ENCODE data around the gene GPR132. TPM values are rescaled to one million over a fixed set of nuclear protein-coding genes. Genes with fewer than 3 reads are reported as not detected.
A peak's percentile ranks its signal among the peaks of the same experiment; 100 is the strongest.
"Not testable (repeated sequence)": the region's sequence is repeated elsewhere in the genome, so short reads cannot be mapped to it uniquely, and the experiment has no call there.

Gene GPR132
- total RNA-seq, 2 experiments from 2014 or later: 15.1 to 16.4 TPM

DNA sequence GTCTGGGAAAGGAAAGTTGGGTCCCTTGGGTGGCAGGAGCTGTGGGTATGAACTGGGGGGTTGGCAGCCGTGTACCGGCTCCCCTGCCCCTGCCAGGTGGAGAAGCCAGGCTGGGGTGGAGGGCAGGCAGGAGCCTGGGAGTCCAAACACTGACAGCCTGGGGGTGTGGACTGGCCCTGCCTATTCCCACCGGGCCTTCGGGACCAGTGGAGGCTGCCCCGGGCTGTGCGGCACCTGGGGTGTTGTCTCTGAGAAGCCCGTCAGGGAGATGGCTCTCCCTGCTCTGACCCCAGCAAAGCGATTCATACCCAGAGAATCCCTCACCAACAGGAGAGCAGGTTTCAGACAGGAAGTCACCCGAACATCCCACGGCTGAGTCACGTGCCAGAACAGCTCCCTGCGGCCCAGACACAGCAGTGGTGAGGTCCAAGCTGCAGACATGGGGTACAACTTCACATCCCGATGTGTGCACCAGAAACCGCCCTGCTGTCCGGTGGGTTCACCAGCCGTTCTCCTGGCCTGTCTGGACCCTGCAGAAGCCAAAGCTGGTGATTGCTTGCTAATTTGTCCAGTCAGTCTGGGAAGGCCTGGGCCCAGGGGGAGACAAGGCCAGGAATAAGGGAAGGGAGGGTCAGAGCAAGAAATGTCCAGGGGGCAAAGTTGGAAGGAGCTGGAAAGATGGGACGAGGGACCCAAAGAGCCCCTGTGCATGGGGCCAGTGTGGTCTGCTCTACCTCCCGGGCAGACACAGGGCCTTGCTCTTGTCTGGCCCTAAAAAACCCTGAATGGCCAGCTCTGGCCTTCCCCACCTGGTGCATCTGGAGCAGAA lies 2.1 kb upstream of the GPR132 start:
- H3K4me1 Mint-ChIP-seq (ENCODE audit: low read depth): peaks cover 60% of the 10 kb centered on the region
- intact Hi-C loops (cut with micrococcal nuclease): loop anchor here (5.0 kb wide), 1 partner anchor 315 kb away; the partner anchor contains the start of gene SIVA1
- TF ChIP-seq CTCF (IDR thresholded peaks at IDR 0.05): no peak
- H3K27ac Mint-ChIP-seq: peak overlapping the region; percentile 96
- peaks cover 9% of the 10 kb centered on the region for H3K36me3 Mint-ChIP-seq (ENCODE audit: low read depth)
- H3K27me3 Mint-ChIP-seq: no peaks in the 10 kb centered on the region
- H3K9me3 Mint-ChIP-seq: no peaks in the 10 kb centered on the region
- ChIA-PET CTCF (interaction anchor here (0.9 to 3.5 kb wide), 3 partner anchors 20 to 23 kb away, joined by 3 to 16 read pairs (median 5); no protein-coding TSS in a partner anchor), POLR2A (interaction anchor here (1.1 to 1.8 kb wide), 2 partner anchors 9 to 46 kb away, joined by 3 to 5 read pairs; partner anchors contain the start of gene CDCA4)
- no peak overlapping the region for H3K4me3 Mint-ChIP-seq
- ATAC-seq (peak; percentile 12), DNase-seq (peak; percentile 84)

DNA sequence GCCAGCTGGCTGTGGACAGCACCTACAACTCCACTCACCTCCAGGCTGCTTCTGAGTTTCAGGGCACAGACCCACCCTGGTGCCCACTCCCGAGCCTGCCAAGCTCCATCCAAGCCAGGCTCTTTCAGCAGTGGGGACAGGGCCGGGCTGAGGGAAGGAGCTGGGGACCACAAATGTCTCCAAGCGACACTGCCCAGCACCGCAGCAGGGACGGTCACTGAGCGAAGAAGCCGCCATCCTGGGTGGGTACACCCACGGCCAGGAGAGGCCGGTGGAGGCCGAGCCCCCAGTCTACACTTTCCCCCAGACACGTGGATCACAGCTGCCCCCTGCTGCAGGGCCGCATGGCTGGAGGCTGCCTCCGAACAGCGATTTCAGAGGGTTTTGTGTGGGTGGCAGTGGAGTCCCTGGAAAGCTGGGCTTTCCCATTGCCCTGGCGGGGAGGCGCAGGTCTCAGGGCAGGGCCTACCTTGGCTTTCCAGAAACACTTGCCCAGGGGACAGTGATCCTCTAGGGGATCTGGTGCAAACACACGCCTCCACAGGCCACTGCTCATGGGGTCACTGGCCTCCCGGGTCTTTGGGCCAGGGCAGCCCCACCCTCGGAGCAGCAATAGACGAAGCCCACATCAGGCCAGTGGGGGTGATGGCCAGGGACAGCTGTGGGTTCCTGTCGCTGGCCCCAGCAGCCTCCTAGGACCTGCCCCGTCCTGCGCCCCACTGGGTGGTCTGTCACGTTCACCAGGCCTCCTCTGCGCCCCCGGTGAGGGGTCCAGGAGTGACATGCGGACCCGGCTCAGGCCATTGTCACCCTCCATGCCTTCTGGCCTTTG lies 1.2 kb upstream of the GPR132 start:
- peaks cover 15% of the 10 kb centered on the region for H3K36me3 Mint-ChIP-seq (ENCODE audit: low read depth)
- peak overlapping the region; percentile 86 for H3K4me3 Mint-ChIP-seq
- ChIA-PET POLR2A (interaction anchor here (1.2 to 3.4 kb wide), 4 partner anchors 8 to 47 kb away, joined by 3 to 26 read pairs (median 9); partner anchors contain the start of gene CDCA4), CTCF (interaction anchor here (1.6 to 10.0 kb wide), 3 partner anchors 21 to 24 kb away, joined by 6 to 72 read pairs (median 16); no protein-coding TSS in a partner anchor)
- TF ChIP-seq CTCF (IDR thresholded peaks at IDR 0.05): no peak
- peak overlapping the region; percentile 96 for H3K27ac Mint-ChIP-seq
- ATAC-seq: no peak
- intact Hi-C loops (cut with micrococcal nuclease): loop anchor here (5.0 kb wide), 1 partner anchor 314 kb away; the partner anchor contains the start of gene SIVA1
- no peaks in the 10 kb centered on the region for H3K9me3 Mint-ChIP-seq
- peak; percentile 46 for DNase-seq
- no peaks in the 10 kb centered on the region for H3K27me3 Mint-ChIP-seq
- peaks cover 62% of the 10 kb centered on the region for H3K4me1 Mint-ChIP-seq (ENCODE audit: low read depth)

GRCh38 chr14:105064721-105065143 lies 498 bp downstream of the GPR132 start:
- POLR2A ChIA-PET: interaction anchor here (0.6 to 3.4 kb wide), 4 partner anchors 10 to 257 kb away, joined by 3 to 26 read pairs (median 6); no protein-coding TSS in a partner anchor
- Mint-ChIP-seq H3K9me3 (no peaks in the 10 kb centered on the region), H3K4me1 (ENCODE audit: low read depth) (peaks cover 62% of the 10 kb centered on the region), H3K27ac (peak overlapping the region; percentile 96), H3K36me3 (ENCODE audit: low read depth) (peaks cover 15% of the 10 kb centered on the region), H3K27me3 (no peaks in the 10 kb centered on the region), H3K4me3 (peak overlapping the region; percentile 86)
- intact Hi-C loops (cut with micrococcal nuclease): loop anchor here (5.0 kb wide), 1 partner anchor 312 kb away; the partner anchor contains the start of gene SIVA1
- CTCF ChIA-PET: interaction anchor here (1.6 to 10.0 kb wide), 4 partner anchors 11 to 26 kb away, joined by 6 to 72 read pairs (median 12); no protein-coding TSS in a partner anchor
- ATAC-seq: no peak
- TF ChIP-seq CTCF (IDR thresholded peaks at IDR 0.05): no peak
- DNase-seq: peak; percentile 70

DNA sequence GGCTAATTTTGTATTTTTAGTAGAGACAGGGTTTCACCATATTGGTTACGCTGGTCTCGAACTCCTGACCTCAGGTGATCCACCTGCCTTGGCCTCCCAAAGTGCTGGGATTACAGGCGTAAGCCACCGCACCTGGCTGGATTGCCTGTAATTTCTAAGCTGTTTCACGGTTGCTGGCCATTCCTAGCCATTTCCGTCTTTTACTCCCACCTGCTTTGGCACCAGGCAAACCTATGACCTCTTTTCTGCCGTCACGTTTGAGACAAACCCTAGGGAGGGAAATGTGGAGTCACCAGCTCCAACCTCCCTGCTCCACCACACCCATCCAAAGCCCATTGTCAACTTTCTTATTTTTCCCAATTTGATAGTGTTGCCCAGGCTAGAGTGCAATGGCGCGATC lies 1.2 kb downstream of the GPR132 start:
- CTCF ChIA-PET: interaction anchor here (0.8 to 10.0 kb wide), 5 partner anchors 12 to 26 kb away, joined by 3 to 72 read pairs (median 5); no protein-coding TSS in a partner anchor
- intact Hi-C loops (cut with micrococcal nuclease): no loop called here
- H3K27me3 Mint-ChIP-seq: no peaks in the 10 kb centered on the region
- ATAC-seq (no peak), DNase-seq (no peak)
- H3K4me3 Mint-ChIP-seq: peak overlapping the region; percentile 86
- H3K4me1 Mint-ChIP-seq (ENCODE audit: low read depth): peaks cover 64% of the 10 kb centered on the region
- no peaks in the 10 kb centered on the region for H3K9me3 Mint-ChIP-seq
- TF ChIP-seq CTCF (IDR thresholded peaks at IDR 0.05): no peak
- H3K27ac Mint-ChIP-seq: peak overlapping the region; percentile 96
- peaks cover 20% of the 10 kb centered on the region for H3K36me3 Mint-ChIP-seq (ENCODE audit: low read depth)
- POLR2A ChIA-PET: interaction anchor here (0.6 to 3.4 kb wide), 3 partner anchors 11 to 257 kb away, joined by 3 to 26 read pairs (median 3); no protein-coding TSS in a partner anchor

DNA sequence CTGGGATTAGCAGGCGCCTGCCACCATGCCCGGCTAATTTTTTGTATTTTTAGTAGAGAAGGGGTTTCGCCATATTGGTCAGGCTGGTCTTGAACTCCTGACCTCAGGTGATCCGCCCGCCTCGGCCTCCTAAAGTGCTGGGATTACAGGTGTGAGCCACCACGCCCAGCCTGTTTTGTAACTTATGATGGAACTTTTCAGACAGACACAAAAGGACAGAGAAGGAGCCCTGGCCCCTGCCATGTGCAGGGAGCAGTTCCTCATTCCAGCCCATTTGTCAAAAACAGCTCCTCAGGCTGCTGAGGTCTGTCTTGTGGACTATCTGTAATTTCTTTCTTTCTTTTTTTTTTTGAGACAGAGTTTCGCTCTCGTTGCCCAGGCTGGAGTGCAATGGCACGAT lies 1.7 kb downstream of the GPR132 start:
- Mint-ChIP-seq H3K4me3 (peak overlapping the region; percentile 86), H3K36me3 (ENCODE audit: low read depth) (peaks cover 20% of the 10 kb centered on the region), H3K4me1 (ENCODE audit: low read depth) (peaks cover 62% of the 10 kb centered on the region), H3K27ac (peak overlapping the region; percentile 96)
- POLR2A ChIA-PET: interaction anchor here (3.4 kb wide), 1 partner anchor 11 kb away, joined by 26 read pairs; no protein-coding TSS in a partner anchor
- DNase-seq; H3K9me3 Mint-ChIP-seq; H3K27me3 Mint-ChIP-seq; ATAC-seq; intact Hi-C loops (cut with micrococcal nuclease): not testable (repeated sequence)
- CTCF ChIA-PET: interaction anchor here (0.8 to 10.0 kb wide), 4 partner anchors 12 to 27 kb away, joined by 3 to 72 read pairs (median 4); no protein-coding TSS in a partner anchor
